SU-DHL-6 (cell line): Measurements from ENCODE around the gene SPTSSB.

ENCODE experiments used
- CTCF ChIP-seq: fragments of 200-600 bp; sonication (generic); IDR thresholded peaks from one replicate; pipeline ENCODE4 v1.5.1; 2017; ENCODE audit warnings: antibody characterized with exemption, mild to moderate bottlenecking, low read length, moderate library complexity; ENCODE audit not compliant: insufficient read depth, poor library complexity, severe bottlenecking
- EZH2phosphoT487 ChIP-seq: fragments of 200-600 bp; sonication (generic), shearing (Covaris generic); conservative IDR thresholded peaks from 2 replicates; pipeline ENCODE4 v1.6.1; 2018; ENCODE audit warnings: mild to moderate bottlenecking, antibody characterized with exemption, low read length, moderate library complexity, mixed read lengths

- no peak for TF ChIP-seq CTCF
- no peak for TF ChIP-seq EZH2phosphoT487
Observed at GRCh38 chr3:161401389-161401788, 30.1 kb upstream of the SPTSSB start.
